Liver (tissue), 9 donors: ENCODE measurements around the gene STK24. TPM values are rescaled to one million over a fixed set of nuclear protein-coding genes. Genes with fewer than 3 reads are reported as not detected.

Experiments used
- DNase-seq: peaks from one replicate; pipeline ENCODE4 v3.0.0-alpha.2; 2017; ENCODE audit warnings: low spot score
- H3K27ac ChIP-seq, 2 donors: one replicate each; pipeline ENCODE4 v1.7.0; 2013; ENCODE audit warnings: inconsistent platforms in 2 of 2, low read length in 2 of 2, control low read depth in 1 of 2, low read depth in 1 of 2, mild to moderate bottlenecking in 1 of 2
- H3K27me3 ChIP-seq, 4 donors: one replicate each; pipeline versions ENCODE4 v1.6.1 to v1.7.0; 2013; ENCODE audit warnings: low read length in 3 of 4, inconsistent platforms in 1 of 4, mild to moderate bottlenecking in 1 of 4, moderate library complexity in 1 of 4; ENCODE audit not compliant: control insufficient read depth in 4 of 4, insufficient read depth in 4 of 4
- H3K36me3 ChIP-seq, 4 donors: one replicate each; pipeline versions ENCODE4 v1.6.1 to v1.7.0; 2013; ENCODE audit warnings: low read length in 3 of 4, mild to moderate bottlenecking in 3 of 4, low read depth in 1 of 4, moderate library complexity in 1 of 4; ENCODE audit not compliant: control insufficient read depth in 4 of 4, insufficient read depth in 3 of 4
- H3K4me1 ChIP-seq, 4 donors: one replicate each; pipeline versions ENCODE4 v1.6.1 to v1.7.0; 2013; ENCODE audit warnings: low read length in 3 of 4, mild to moderate bottlenecking in 3 of 4, moderate library complexity in 1 of 4; ENCODE audit not compliant: control insufficient read depth in 4 of 4, insufficient read depth in 4 of 4
- H3K4me3 ChIP-seq, 3 donors: one replicate each; pipeline versions ENCODE4 v1.6.1 to v1.7.0; 2013; ENCODE audit warnings: low read length in 3 of 3, control low read depth in 1 of 3, low read depth in 1 of 3, mild to moderate bottlenecking in 1 of 3
- H3K9ac ChIP-seq, 2 donors: one replicate each; pipeline ENCODE4 v1.7.0; 2013; ENCODE audit warnings: low read length in 2 of 2, mild to moderate bottlenecking in 2 of 2, moderate library complexity in 2 of 2, control low read depth in 1 of 2, low read depth in 1 of 2
- H3K9me3 ChIP-seq, 4 donors: one replicate each; pipeline versions ENCODE4 v1.6.1 to v1.7.0; 2013; ENCODE audit warnings: low read length in 3 of 4; ENCODE audit not compliant: control insufficient read depth in 4 of 4
- EGR1 ChIP-seq, 2 donors: IDR thresholded peaks; 2 replicates each; pipeline ENCODE4 v1.6.1; 2016 to 2018; ENCODE audit warnings: antibody characterized with exemption in 2 of 2, low read depth in 2 of 2
- FOXA1 ChIP-seq: IDR thresholded peaks from 2 replicates; pipeline ENCODE4 v1.6.1; 2016; ENCODE audit warnings: antibody characterized with exemption
- FOXA2 ChIP-seq: IDR thresholded peaks from 2 replicates; pipeline ENCODE4 v1.6.1; 2016; ENCODE audit warnings: antibody characterized with exemption
- GABPA ChIP-seq, 2 donors: IDR thresholded peaks in 1 of 2; conservative IDR thresholded peaks in 1 of 2; 2 replicates each; pipeline ENCODE4 v1.6.1; 2016; ENCODE audit warnings: antibody characterized with exemption in 2 of 2, mild to moderate bottlenecking in 1 of 2, moderate library complexity in 1 of 2
- HNF4A ChIP-seq, 2 donors: conservative IDR thresholded peaks; 2 replicates each; pipeline ENCODE4 v1.6.1; 2016; ENCODE audit warnings: antibody characterized with exemption in 2 of 2, mild to moderate bottlenecking in 2 of 2
- HNF4G ChIP-seq: IDR thresholded peaks from 2 replicates; pipeline ENCODE4 v1.6.1; 2016; ENCODE audit warnings: antibody characterized with exemption
- JUND ChIP-seq, 2 donors: IDR thresholded peaks; 2 replicates each; pipeline ENCODE4 v1.6.1; 2016; ENCODE audit warnings: antibody characterized with exemption in 2 of 2
- NR2F2 ChIP-seq: IDR thresholded peaks from 2 replicates; pipeline ENCODE4 v1.6.1; 2016; ENCODE audit warnings: antibody characterized with exemption
- RAD21 ChIP-seq, 2 donors: IDR thresholded peaks; 2 replicates each; pipeline ENCODE4 v1.6.1; 2016; ENCODE audit warnings: antibody characterized with exemption in 2 of 2, mild to moderate bottlenecking in 2 of 2
- RXRA ChIP-seq, 2 donors: IDR thresholded peaks; 2 replicates each; pipeline ENCODE4 v1.6.1; 2017 to 2018; ENCODE audit warnings: antibody characterized with exemption in 2 of 2, mild to moderate bottlenecking in 1 of 2
- SP1 ChIP-seq: IDR thresholded peaks from 2 replicates; pipeline ENCODE4 v1.6.1; 2018; ENCODE audit warnings: antibody characterized with exemption, mild to moderate bottlenecking
- TAF1 ChIP-seq: conservative IDR thresholded peaks from 2 replicates; pipeline ENCODE4 v1.6.1; 2016; ENCODE audit warnings: antibody characterized with exemption, mild to moderate bottlenecking
- YY1 ChIP-seq: IDR thresholded peaks from 2 replicates; pipeline ENCODE4 v1.6.1; 2016; ENCODE audit warnings: antibody characterized with exemption, mild to moderate bottlenecking
- WGBS: extraction: QIAGEN DNeasy Blood & Tissue Kit; methylation state at CpG from one replicate; pipeline ENCODE4 v1.1.7; 2013; 5-methylcytosine and 5-hydroxymethylcytosine counted together
- polyA plus RNA-seq, 2 donors: library from polyadenylated mRNA; stranded (reverse) in 1 of 2; unstranded in 1 of 2; fragments of 200-250 nt in 1 of 2; fragments of >200 nt in 1 of 2; fragmentation: Nextera tagmentation in 1 of 2; extraction: Ambion mirVana in 1 of 2; gene quantifications; one replicate each; pipeline versions ENCODE4 v1.2.1 to v1.2.3, GENCODE V29; 2013 to 2015
- total RNA-seq, 2 donors: library from RNA; depleted of rRNA; stranded (reverse); fragments of >200 nt; gene quantifications; one replicate each; pipeline ENCODE4 v1.2.3, GENCODE V29; 2014
- TF ChIP-seq, protein P1 (sequence below): IDR thresholded peaks from 2 replicates; pipeline ENCODE4 v1.6.1; 2016; ENCODE audit warnings: antibody characterized with exemption, mild to moderate bottlenecking
- TF ChIP-seq, protein P2 (sequence below): IDR thresholded peaks from 2 replicates; pipeline ENCODE4 v1.6.1; 2016; ENCODE audit warnings: antibody characterized with exemption
- TF ChIP-seq, protein P3 (sequence below): fragments of 150-350 bp; IDR thresholded peaks from 2 replicates; pipeline ENCODE4 v1.5.1; 2017; ENCODE audit warnings: improper control_type of control experiment, low read depth, low read length; ENCODE audit not compliant: missing input control
- TF ChIP-seq, protein P4 (sequence below): IDR thresholded peaks from 2 replicates; pipeline ENCODE4 v1.6.1; 2016; ENCODE audit warnings: antibody characterized with exemption
- TF ChIP-seq, protein P5 (sequence below): IDR thresholded peaks from 2 replicates; pipeline ENCODE4 v1.6.1; 2016; ENCODE audit warnings: antibody characterized with exemption
- donor health status: healthy.
- donor health status: healthy.
- donor health status: healthy.
- donor health status: healthy.
- donor health status: healthy.

The STK24 gene
- total and polyA plus RNA-seq, 4 donors, result 6.4 to 43.3 (median 14.9) TPM

DNA sequence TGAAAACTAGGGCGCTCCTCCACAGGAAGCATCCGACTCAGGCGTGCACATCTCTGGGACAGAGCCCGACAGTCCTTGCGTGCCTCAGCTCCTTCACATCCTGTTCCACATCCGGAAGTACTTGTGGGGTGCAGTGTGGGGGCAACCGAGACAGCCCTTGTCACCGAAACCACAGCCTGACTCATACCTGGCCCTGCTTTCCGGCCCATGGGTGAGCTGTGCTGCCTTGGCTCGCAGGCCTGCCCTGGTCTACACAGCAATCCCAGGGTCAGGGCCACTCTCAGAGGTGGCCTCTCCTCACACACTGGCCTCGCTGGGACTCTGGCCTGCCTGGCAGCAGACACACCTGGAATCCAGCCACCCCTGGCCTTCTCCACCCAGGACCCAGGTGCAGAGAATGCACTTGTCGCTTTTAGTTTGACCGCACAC lies 100.4 kb downstream of the STK24 start:
- Histone ChIP-seq H3K4me3 (no peak overlapping the region), H3K4me1 (peaks cover 23 to 59% (median 51%) of the 10 kb centered on the region in 4 donors), H3K27ac (peak overlapping the region; percentile 35 to 72), H3K36me3 (peaks cover 0 to 5% (median 3%) of the 10 kb centered on the region in 4 donors), H3K9me3 (no peaks in the 10 kb centered on the region), H3K27me3 (no peaks in the 10 kb centered on the region), H3K9ac (no peak overlapping the region)
- 31% methylated on average over 13 of the region's 13 CpGs for WGBS
- TF ChIP-seq EGR1 (IDR thresholded peaks at IDR 0.05; ENCODE audit: low read depth in 2 of 2), result peak in 1 of 2 donors; percentile 64
- peak in 1 of 2 donors; percentile 72 for TF ChIP-seq GABPA (IDR thresholded peaks at IDR 0.05 in 1 of 2, conservative IDR thresholded peaks at IDR 0.05 in 1 of 2)
- TF ChIP-seq TAF1, result no peak
- peak; percentile 56 to 70 for TF ChIP-seq RAD21 (IDR thresholded peaks at IDR 0.05)
- TF ChIP-seq JUND (IDR thresholded peaks at IDR 0.05), result peak; percentile 71 to 88
- TF ChIP-seq, protein P1, sequence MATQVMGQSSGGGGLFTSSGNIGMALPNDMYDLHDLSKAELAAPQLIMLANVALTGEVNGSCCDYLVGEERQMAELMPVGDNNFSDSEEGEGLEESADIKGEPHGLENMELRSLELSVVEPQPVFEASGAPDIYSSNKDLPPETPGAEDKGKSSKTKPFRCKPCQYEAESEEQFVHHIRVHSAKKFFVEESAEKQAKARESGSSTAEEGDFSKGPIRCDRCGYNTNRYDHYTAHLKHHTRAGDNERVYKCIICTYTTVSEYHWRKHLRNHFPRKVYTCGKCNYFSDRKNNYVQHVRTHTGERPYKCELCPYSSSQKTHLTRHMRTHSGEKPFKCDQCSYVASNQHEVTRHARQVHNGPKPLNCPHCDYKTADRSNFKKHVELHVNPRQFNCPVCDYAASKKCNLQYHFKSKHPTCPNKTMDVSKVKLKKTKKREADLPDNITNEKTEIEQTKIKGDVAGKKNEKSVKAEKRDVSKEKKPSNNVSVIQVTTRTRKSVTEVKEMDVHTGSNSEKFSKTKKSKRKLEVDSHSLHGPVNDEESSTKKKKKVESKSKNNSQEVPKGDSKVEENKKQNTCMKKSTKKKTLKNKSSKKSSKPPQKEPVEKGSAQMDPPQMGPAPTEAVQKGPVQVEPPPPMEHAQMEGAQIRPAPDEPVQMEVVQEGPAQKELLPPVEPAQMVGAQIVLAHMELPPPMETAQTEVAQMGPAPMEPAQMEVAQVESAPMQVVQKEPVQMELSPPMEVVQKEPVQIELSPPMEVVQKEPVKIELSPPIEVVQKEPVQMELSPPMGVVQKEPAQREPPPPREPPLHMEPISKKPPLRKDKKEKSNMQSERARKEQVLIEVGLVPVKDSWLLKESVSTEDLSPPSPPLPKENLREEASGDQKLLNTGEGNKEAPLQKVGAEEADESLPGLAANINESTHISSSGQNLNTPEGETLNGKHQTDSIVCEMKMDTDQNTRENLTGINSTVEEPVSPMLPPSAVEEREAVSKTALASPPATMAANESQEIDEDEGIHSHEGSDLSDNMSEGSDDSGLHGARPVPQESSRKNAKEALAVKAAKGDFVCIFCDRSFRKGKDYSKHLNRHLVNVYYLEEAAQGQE, result peak; percentile 46
- peak; percentile 59 for TF ChIP-seq FOXA2
- TF ChIP-seq, protein P2, sequence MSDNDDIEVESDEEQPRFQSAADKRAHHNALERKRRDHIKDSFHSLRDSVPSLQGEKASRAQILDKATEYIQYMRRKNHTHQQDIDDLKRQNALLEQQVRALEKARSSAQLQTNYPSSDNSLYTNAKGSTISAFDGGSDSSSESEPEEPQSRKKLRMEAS, result peak; percentile 94
- TF ChIP-seq SP1, result peak; percentile 83
- TF ChIP-seq, protein P3, sequence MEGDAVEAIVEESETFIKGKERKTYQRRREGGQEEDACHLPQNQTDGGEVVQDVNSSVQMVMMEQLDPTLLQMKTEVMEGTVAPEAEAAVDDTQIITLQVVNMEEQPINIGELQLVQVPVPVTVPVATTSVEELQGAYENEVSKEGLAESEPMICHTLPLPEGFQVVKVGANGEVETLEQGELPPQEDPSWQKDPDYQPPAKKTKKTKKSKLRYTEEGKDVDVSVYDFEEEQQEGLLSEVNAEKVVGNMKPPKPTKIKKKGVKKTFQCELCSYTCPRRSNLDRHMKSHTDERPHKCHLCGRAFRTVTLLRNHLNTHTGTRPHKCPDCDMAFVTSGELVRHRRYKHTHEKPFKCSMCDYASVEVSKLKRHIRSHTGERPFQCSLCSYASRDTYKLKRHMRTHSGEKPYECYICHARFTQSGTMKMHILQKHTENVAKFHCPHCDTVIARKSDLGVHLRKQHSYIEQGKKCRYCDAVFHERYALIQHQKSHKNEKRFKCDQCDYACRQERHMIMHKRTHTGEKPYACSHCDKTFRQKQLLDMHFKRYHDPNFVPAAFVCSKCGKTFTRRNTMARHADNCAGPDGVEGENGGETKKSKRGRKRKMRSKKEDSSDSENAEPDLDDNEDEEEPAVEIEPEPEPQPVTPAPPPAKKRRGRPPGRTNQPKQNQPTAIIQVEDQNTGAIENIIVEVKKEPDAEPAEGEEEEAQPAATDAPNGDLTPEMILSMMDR, result no peak
- TF ChIP-seq, protein P4, sequence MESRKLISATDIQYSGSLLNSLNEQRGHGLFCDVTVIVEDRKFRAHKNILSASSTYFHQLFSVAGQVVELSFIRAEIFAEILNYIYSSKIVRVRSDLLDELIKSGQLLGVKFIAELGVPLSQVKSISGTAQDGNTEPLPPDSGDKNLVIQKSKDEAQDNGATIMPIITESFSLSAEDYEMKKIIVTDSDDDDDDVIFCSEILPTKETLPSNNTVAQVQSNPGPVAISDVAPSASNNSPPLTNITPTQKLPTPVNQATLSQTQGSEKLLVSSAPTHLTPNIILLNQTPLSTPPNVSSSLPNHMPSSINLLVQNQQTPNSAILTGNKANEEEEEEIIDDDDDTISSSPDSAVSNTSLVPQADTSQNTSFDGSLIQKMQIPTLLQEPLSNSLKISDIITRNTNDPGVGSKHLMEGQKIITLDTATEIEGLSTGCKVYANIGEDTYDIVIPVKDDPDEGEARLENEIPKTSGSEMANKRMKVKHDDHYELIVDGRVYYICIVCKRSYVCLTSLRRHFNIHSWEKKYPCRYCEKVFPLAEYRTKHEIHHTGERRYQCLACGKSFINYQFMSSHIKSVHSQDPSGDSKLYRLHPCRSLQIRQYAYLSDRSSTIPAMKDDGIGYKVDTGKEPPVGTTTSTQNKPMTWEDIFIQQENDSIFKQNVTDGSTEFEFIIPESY, result peak; percentile 84
- peak; percentile 43 for TF ChIP-seq FOXA1
- TF ChIP-seq, protein P5, sequence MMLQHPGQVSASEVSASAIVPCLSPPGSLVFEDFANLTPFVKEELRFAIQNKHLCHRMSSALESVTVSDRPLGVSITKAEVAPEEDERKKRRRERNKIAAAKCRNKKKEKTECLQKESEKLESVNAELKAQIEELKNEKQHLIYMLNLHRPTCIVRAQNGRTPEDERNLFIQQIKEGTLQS, result peak; percentile 12
- peak; percentile 95 for TF ChIP-seq NR2F2
- TF ChIP-seq YY1, result peak; percentile 74
- peak; percentile 95 to 97 for TF ChIP-seq HNF4A (conservative IDR thresholded peaks at IDR 0.05)
- TF ChIP-seq HNF4G, result peak; percentile 81
- peak; percentile 97 to 99 for TF ChIP-seq RXRA (IDR thresholded peaks at IDR 0.05)
- no peak for DNase-seq
